K562 (cell line): ENCODE data around the gene TJAP1. TPM values are rescaled to one million over a fixed set of nuclear protein-coding genes. Genes with fewer than 3 reads are reported as not detected.

Experiments
- ATAC-seq: fragments of 200-7000 bp; cut with Tn5 transposase; 3 replicates; pipeline ENCODE4 v1.9.1; 2020; ENCODE audit warnings: moderate library complexity
- BruUV-seq: library from RNA; stranded (reverse); fragments of 400-500 nt; replicated peaks from 2 replicates; lab custom pipeline; 2021; lab: Mats Ljungman, UMichigan
- CTCF ChIA-PET: fragments of 300-600 bp; formaldehyde crosslinking; extraction: SDS; loops from one replicate; lab custom pipeline; 2021; ENCODE audit warnings: low intra/inter-chr PET ratio; lab: Yijun Ruan, JAX
- POLR2A ChIA-PET: fragments of 300-600, 350-650 bp; sonication (Branson Sonifier 250); formaldehyde crosslinking; extraction: SDS; loops from one replicate; lab custom pipeline; 2021; ENCODE audit warnings: antibody characterized with exemption, inconsistent platforms; lab: Yijun Ruan, JAX
- DNase-seq, 4 experiments: peaks; one replicate each; pipeline versions ENCODE4 v3.0.0 to v3.0.0-alpha.2; 2011 to 2018; ENCODE audit warnings: low spot score in 3 of 4, mixed read lengths in 3 of 4; ENCODE audit errors: extremely low read depth in 1 of 4
- FAIRE-seq: peaks from 2 replicates; lab custom pipeline; 2011; peaks lifted over from hg19 to GRCh38; lab: Jason Lieb, UNC
- H2AFZ ChIP-seq: 2 replicates; pipeline ENCODE4 v1.6.0; 2011; ENCODE audit warnings: low read depth, low read length, control low read depth, inconsistent platforms
- H3K27ac ChIP-seq: fragments of 200-600 bp; 3 replicates; pipeline ENCODE4 v1.8.0; 2011; ENCODE audit warnings: low read depth, mild to moderate bottlenecking, control low read depth, inconsistent platforms, low read length, moderate library complexity, mixed read lengths; ENCODE audit errors: extremely low read depth
- H3K27me3 ChIP-seq, 2 experiments: fragments of 300-600 bp in 1 of 2; 2 replicates in 1 of 2; 3 replicates in 1 of 2; pipeline versions ENCODE4 v1.6.0 to v1.8.0; 2011; ENCODE audit warnings: inconsistent platforms in 2 of 2, low read length in 2 of 2, mild to moderate bottlenecking in 1 of 2, mixed read lengths in 1 of 2, moderate library complexity in 1 of 2; ENCODE audit not compliant: control insufficient read depth in 2 of 2, insufficient read depth in 2 of 2
- H3K36me3 ChIP-seq: fragments of 300-600 bp; 3 replicates; pipeline ENCODE4 v1.8.0; 2011; ENCODE audit warnings: mild to moderate bottlenecking, low read length, inconsistent platforms; ENCODE audit not compliant: control insufficient read depth, insufficient read depth
- H3K4me1 ChIP-seq, 2 experiments: fragments of 200-600 bp in 1 of 2; replicated peaks in 1 of 2; 2 replicates in 1 of 2; 3 replicates in 1 of 2; pipeline versions ENCODE4 v1.5.1 to v1.8.0; 2011; ENCODE audit warnings: inconsistent platforms in 2 of 2, low read length in 2 of 2, mild to moderate bottlenecking in 1 of 2, mixed read lengths in 1 of 2, moderate library complexity in 1 of 2; ENCODE audit not compliant: control insufficient read depth in 2 of 2, insufficient read depth in 2 of 2
- H3K4me2 ChIP-seq: 2 replicates; pipeline ENCODE4 v1.6.1; 2011; ENCODE audit warnings: low read length, control low read depth, inconsistent platforms, mixed read lengths; ENCODE audit not compliant: insufficient read depth
- H3K4me3 ChIP-seq: fragments of 200-600 bp; sonication (generic), shearing (Covaris generic); 2 replicates; pipeline ENCODE4 v1.5.1; 2016; ENCODE audit warnings: control low read depth, inconsistent platforms
- H3K79me2 ChIP-seq: fragments of 200-600 bp; 3 replicates; pipeline ENCODE4 v1.8.0; 2011; ENCODE audit warnings: low read length, inconsistent platforms; ENCODE audit not compliant: control insufficient read depth, insufficient read depth
- H3K9ac ChIP-seq, 2 experiments: 2 replicates each; pipeline versions ENCODE4 v1.6.0 to v1.6.1; 2011; ENCODE audit warnings: low read depth in 2 of 2, low read length in 2 of 2, control low read depth in 1 of 2, inconsistent platforms in 1 of 2, mild to moderate bottlenecking in 1 of 2, mixed read lengths in 1 of 2; ENCODE audit not compliant: insufficient read depth in 1 of 2
- H3K9me1 ChIP-seq: one replicate; pipeline ENCODE4 v1.6.0; 2011; ENCODE audit warnings: inconsistent platforms, mild to moderate bottlenecking, low read length, moderate library complexity; ENCODE audit not compliant: control insufficient read depth, insufficient read depth
- H3K9me3 ChIP-seq: replicated peaks from 2 replicates; pipeline ENCODE4 v1.5.1; 2011; ENCODE audit warnings: low read depth, low read length, inconsistent platforms; ENCODE audit not compliant: control insufficient read depth, insufficient read depth
- H4K20me1 ChIP-seq: replicated peaks from 2 replicates; pipeline ENCODE4 v1.6.1; 2011; ENCODE audit warnings: low read length, inconsistent platforms, mixed read lengths; ENCODE audit not compliant: control insufficient read depth, insufficient read depth
- CBFB ChIP-seq: sonication (generic); formaldehyde crosslinking; IDR thresholded peaks from 2 replicates; pipeline ENCODE4 v1.4.0; 2020; ENCODE audit warnings: mild to moderate bottlenecking, missing genetic modification reagents
- CEBPG ChIP-seq, 3 experiments: fragments of 200-800 bp in 1 of 3; sonication (Bioruptor generic) in 1 of 3; sonication (generic) in 1 of 3; formaldehyde crosslinking in 1 of 3; IDR thresholded peaks in 2 of 3; conservative IDR thresholded peaks in 1 of 3; 2 replicates each; pipeline versions ENCODE4 v1.6.1 to v1.8.0; 2016 to 2022; ENCODE audit warnings: missing compliant biosample characterization in 2 of 3, missing genetic modification characterization in 2 of 3, mild to moderate bottlenecking in 1 of 3, missing genetic modification reagents in 1 of 3
- HMGN3 ChIP-seq: IDR thresholded peaks from 2 replicates; pipeline ENCODE4 v1.6.1; 2011; ENCODE audit warnings: borderline replicate concordance, low read depth, mild to moderate bottlenecking, mixed read lengths, low read length; ENCODE audit not compliant: insufficient read length; ENCODE audit errors: extremely low read depth
- HNRNPK ChIP-seq: fragments of 200-400 bp; formaldehyde crosslinking; IDR thresholded peaks from one replicate; pipeline ENCODE4 v1.6.1; 2018; ENCODE audit warnings: mild to moderate bottlenecking, low read depth, low read length; ENCODE audit not compliant: poor library complexity, severe bottlenecking
- HNRNPLL ChIP-seq: fragments of 200-400 bp; formaldehyde crosslinking; IDR thresholded peaks from 2 replicates; pipeline ENCODE4 v1.6.1; 2017; ENCODE audit warnings: low read length, low read depth, mild to moderate bottlenecking; ENCODE audit not compliant: poor library complexity, severe bottlenecking
- MCM2 ChIP-seq: fragments of 450-650 bp; IDR thresholded peaks from 2 replicates; pipeline ENCODE4 v1.6.1; 2017; ENCODE audit warnings: low read depth, mild to moderate bottlenecking
- MXI1 ChIP-seq: IDR thresholded peaks from 2 replicates; pipeline ENCODE4 v1.6.1; 2011; ENCODE audit warnings: low read depth, mild to moderate bottlenecking, improper control_type of control experiment, low read length
- NCOA1 ChIP-seq: fragments of 450-650 bp; IDR thresholded peaks from 2 replicates; pipeline ENCODE4 v1.6.1; 2016; ENCODE audit warnings: low read depth
- NR2C2 ChIP-seq, 2 experiments: fragments of 200-800 bp in 1 of 2; sonication (Bioruptor generic) in 1 of 2; sonication (generic) in 1 of 2; formaldehyde crosslinking in 1 of 2; IDR thresholded peaks; 2 replicates each; pipeline versions ENCODE4 v1.6.1 to v1.8.0; 2016 to 2022; ENCODE audit warnings: mild to moderate bottlenecking in 1 of 2, missing compliant biosample characterization in 1 of 2, missing genetic modification characterization in 1 of 2, missing genetic modification reagents in 1 of 2
- NRF1 ChIP-seq, 2 experiments: fragments of 450-650 bp; IDR thresholded peaks in 1 of 2; conservative IDR thresholded peaks in 1 of 2; 2 replicates each; pipeline ENCODE4 v1.6.1; 2014; ENCODE audit warnings: mild to moderate bottlenecking in 2 of 2
- TRIM24 ChIP-seq, 2 experiments: fragments of 450-650 bp; IDR thresholded peaks; 2 replicates each; pipeline ENCODE4 v1.6.1; 2016
- ZBTB1 ChIP-seq: sonication (generic); formaldehyde crosslinking; IDR thresholded peaks from 2 replicates; pipeline ENCODE4 v1.8.1; 2023; ENCODE audit warnings: missing genetic modification reagents, low read depth, mild to moderate bottlenecking, borderline replicate concordance
- ZC3H4 ChIP-seq: sonication (generic); formaldehyde crosslinking; IDR thresholded peaks from 2 replicates; pipeline ENCODE4 v1.9.0; 2021; ENCODE audit warnings: missing genetic modification reagents, borderline replicate concordance
- ZNF263 ChIP-seq: sonication (generic); formaldehyde crosslinking; IDR thresholded peaks from 2 replicates; pipeline ENCODE4 v1.8.0; 2022; ENCODE audit warnings: mild to moderate bottlenecking, missing genetic modification reagents, borderline replicate concordance
- ZNF384 ChIP-seq: IDR thresholded peaks from 2 replicates; pipeline ENCODE4 v1.6.1; 2012; ENCODE audit warnings: low read depth, low read length, improper control_type of control experiment
- WGBS: fragments of 100-300 bp; shearing (Covaris generic); methylation state at CpG from one replicate; pipeline ENCODE4 v1.1.6; 2016; ENCODE audit warnings: low coverage, mixed read lengths; ENCODE audit not compliant: insufficient coverage; ENCODE audit errors: missing lambda C conversion rate; 5-methylcytosine and 5-hydroxymethylcytosine counted together
- in situ Hi-C: fragments of 300-500 bp; cut with MboI; formaldehyde crosslinking; loops from 4 replicates; pipeline ENCODE4 v1.15.0; 2018; ENCODE audit warnings: inconsistent platforms, mixed read lengths
- intact Hi-C: fragments of 100-400 bp; cut with micrococcal nuclease; formaldehyde crosslinking; loops from 2 replicates; pipeline ENCODE4 v1.14.2; 2022
- polyA plus RNA-seq, 8 experiments: library from polyadenylated mRNA; depleted of rRNA in 4 of 8; stranded (reverse) in 5 of 8; unstranded in 3 of 8; fragments of >200 nt; fragmentation: Nextera tagmentation in 2 of 8; fragmentation: Illumina TruSeq in 1 of 8; extraction: Ambion mirVana in 2 of 8; extraction: Trizol in 1 of 8; gene quantifications; 2 replicates each; pipeline versions ENCODE4 v1.2.1 to v1.2.3, GENCODE V29; 2011 to 2014; ENCODE audit warnings: inconsistent platforms in 1 of 8, missing spikeins in 1 of 8
- total RNA-seq, 7 experiments: library from RNA; depleted of rRNA in 6 of 7; stranded (reverse); fragments of >200 nt in 6 of 7; fragmentation: Illumina TruSeq in 2 of 7; extraction: Trizol in 2 of 7; gene quantifications; 2 replicates each; pipeline versions ENCODE4 v1.2.1 to v1.2.3, GENCODE V29; 2011 to 2021; ENCODE audit warnings: low replicate concordance in 1 of 7
- TF ChIP-seq, protein P1 (sequence below), 2 experiments: IDR thresholded peaks; 2 replicates each; pipeline ENCODE4 v1.6.1; 2011; ENCODE audit warnings: borderline replicate concordance in 1 of 2, control low read depth in 1 of 2, low read depth in 1 of 2, low read length in 1 of 2, mild to moderate bottlenecking in 1 of 2, mixed read lengths in 1 of 2, moderate library complexity in 1 of 2; ENCODE audit not compliant: insufficient read depth in 1 of 2, insufficient read length in 1 of 2, poor library complexity in 1 of 2, severe bottlenecking in 1 of 2; ENCODE audit errors: extremely low read depth in 1 of 2
- TF ChIP-seq, protein P2 (sequence below): sonication (generic); formaldehyde crosslinking; IDR thresholded peaks from 2 replicates; pipeline ENCODE4 v1.9.0; 2022; ENCODE audit warnings: mild to moderate bottlenecking, missing genetic modification reagents

TJAP1 gene
- total and polyA plus RNA-seq, 9 of the 15 experiments (the other 6 are each of a cell fraction or from before 2014, with no cell fraction given): 0.06 to 35.8 (median 16.2) TPM

DNA sequence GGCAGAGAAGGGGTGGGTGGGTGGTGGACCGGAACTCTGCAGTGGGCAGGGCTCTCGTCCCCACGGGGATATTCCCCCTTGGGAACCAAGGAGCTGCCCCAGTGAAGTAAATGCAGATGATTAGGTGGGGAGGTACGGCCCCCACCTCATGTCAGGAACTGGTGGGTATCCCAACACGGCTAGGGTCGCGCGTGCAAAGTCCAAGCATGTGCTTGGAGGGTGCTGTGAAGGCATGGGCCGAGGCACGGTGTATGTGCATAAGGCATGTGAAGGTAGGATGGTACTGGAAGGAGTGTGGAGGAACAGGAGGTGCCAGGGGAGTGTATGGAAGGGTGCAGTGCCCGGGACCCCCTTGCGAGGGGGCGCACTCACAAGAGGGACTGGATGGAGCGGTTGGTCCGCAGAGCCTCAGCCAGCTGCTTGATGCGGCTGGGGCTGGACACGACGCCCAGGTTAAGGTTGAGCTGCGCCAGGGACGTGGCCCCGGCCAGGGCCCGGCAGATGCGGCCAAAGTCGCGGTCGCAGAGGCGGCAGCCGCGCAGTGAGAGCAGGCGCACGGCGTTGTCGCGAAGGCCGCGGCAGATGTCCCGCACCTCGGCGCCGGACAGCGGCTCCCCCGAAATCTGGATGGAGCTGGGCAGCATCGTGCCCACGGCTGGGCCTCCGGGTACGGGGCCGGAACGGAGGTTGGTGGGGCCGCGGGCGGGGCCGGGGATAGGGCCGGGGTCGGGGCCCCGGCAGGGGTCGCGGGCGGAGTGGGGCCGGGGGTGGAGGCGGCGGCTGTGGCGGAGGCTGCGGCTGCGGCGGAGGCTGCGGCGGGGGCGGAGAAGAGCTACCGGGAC lies 32.0 kb downstream of the TJAP1 start:
- ATAC-seq: peak; percentile 2; the same call in 2 of the 3 replicates
- H3K4me3 ChIP-seq: peak overlapping the region; percentile 58
- CTCF ChIA-PET: no interaction called here
- TF ChIP-seq, protein P1, sequence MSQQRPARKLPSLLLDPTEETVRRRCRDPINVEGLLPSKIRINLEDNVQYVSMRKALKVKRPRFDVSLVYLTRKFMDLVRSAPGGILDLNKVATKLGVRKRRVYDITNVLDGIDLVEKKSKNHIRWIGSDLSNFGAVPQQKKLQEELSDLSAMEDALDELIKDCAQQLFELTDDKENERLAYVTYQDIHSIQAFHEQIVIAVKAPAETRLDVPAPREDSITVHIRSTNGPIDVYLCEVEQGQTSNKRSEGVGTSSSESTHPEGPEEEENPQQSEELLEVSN (IDR thresholded peaks at IDR 0.05; ENCODE audit: borderline replicate concordance in 1 of 2, extremely low read depth in 1 of 2, insufficient read depth in 1 of 2, insufficient read length in 1 of 2, low read depth in 1 of 2, low read length in 1 of 2, poor library complexity in 1 of 2, severe bottlenecking in 1 of 2): peak; percentile 7 to 73
- TF ChIP-seq MCM2: no peak
- TF ChIP-seq NCOA1: no peak
- no peak for TF ChIP-seq HNRNPK
- no peak for TF ChIP-seq MXI1
- TF ChIP-seq ZBTB1: peak; percentile 67; the same call in 1 of the 2 replicates
- no peak for TF ChIP-seq ZNF384
- TF ChIP-seq ZNF263 (CRISPR knock-in tag): peak; percentile 16; the same call in 1 of the 2 replicates
- TF ChIP-seq TRIM24 (IDR thresholded peaks at IDR 0.05): no peak
- TF ChIP-seq CBFB (CRISPR knock-in tag): peak; percentile 53; the same call in 1 of the 2 replicates
- TF ChIP-seq HNRNPLL: peak; percentile 75
- peak; percentile 64; the same call in 1 of the 2 replicates for TF ChIP-seq ZC3H4
- TF ChIP-seq HMGN3: peak; percentile 40
- TF ChIP-seq CEBPG (CRISPR knock-in tag; IDR thresholded peaks at IDR 0.05): 0 out of 2 replicates have a peak, but pooled peaks have one; percentile 21
- TF ChIP-seq CEBPG (tag; conservative IDR thresholded peaks at IDR 0.05 in 1 of 2, IDR thresholded peaks at IDR 0.05 in 1 of 2): no peak
- TF ChIP-seq, protein P2, sequence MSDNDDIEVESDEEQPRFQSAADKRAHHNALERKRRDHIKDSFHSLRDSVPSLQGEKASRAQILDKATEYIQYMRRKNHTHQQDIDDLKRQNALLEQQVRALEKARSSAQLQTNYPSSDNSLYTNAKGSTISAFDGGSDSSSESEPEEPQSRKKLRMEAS (CRISPR knock-in tag): peak; percentile 49; the same call in 1 of the 2 replicates
- peak; percentile 39; the same call in 1 of the 2 replicates for TF ChIP-seq NR2C2 (CRISPR knock-in tag; IDR thresholded peaks at IDR 0.05)
- no peak for TF ChIP-seq NR2C2 (tag; IDR thresholded peaks at IDR 0.05)
- peak; percentile 30 to 48; a peak in 2 of 4 replicates for TF ChIP-seq NRF1 (conservative IDR thresholded peaks at IDR 0.05 in 1 of 2, IDR thresholded peaks at IDR 0.05 in 1 of 2)

More for the DNA sequence above, 32.0 kb downstream of the TJAP1 start:
- Histone ChIP-seq H3K9ac (peak overlapping the region in 1 of 2 experiments; percentile 90; a peak in 2 of 4 replicates), H3K9me1 (peaks cover 4% of the 10 kb centered on the region), H3K79me2 (0 out of 3 replicates have a peak, but pooled peaks cover 4% of the 10 kb centered on the region), H3K4me1 (peaks cover 10 to 45% of the 10 kb centered on the region in 2 experiments; a peak in 4 of 5 replicates), H2AFZ (peak overlapping the region; percentile 87), H3K9me3 (no peaks in the 10 kb centered on the region), H4K20me1 (peaks cover 6% of the 10 kb centered on the region; the same call in 1 of the 2 replicates), H3K4me2 (peak overlapping the region; percentile 87), H3K27me3 (peaks cover 0 to 6% of the 10 kb centered on the region in 2 experiments; a peak in 2 of 5 replicates), H3K36me3 (peaks cover 56% of the 10 kb centered on the region), H3K27ac (no peak overlapping the region)
- POLR2A ChIA-PET: interaction anchor here (0.5 to 6.2 kb wide), 18 partner anchors 10 to 604 kb away, joined by 3 to 54 read pairs (median 4); partner anchors contain the start of gene TJAP1
- intact Hi-C loops: no loop called here
- in situ Hi-C loops: no loop called here
- BruUV-seq: no TSS peak
- FAIRE-seq (no peak), DNase-seq (peak in 1 of 4 experiments; percentile 38)
- WGBS: 20% methylated on average over 47 of the region's 69 CpGs
